ENCODE data around the gene ANP32B.
"Not testable (repeated sequence)": the region's sequence is repeated elsewhere in the genome, so short reads cannot be mapped to it uniquely, and the experiment has no call there.

The ANP32B gene

DNA sequence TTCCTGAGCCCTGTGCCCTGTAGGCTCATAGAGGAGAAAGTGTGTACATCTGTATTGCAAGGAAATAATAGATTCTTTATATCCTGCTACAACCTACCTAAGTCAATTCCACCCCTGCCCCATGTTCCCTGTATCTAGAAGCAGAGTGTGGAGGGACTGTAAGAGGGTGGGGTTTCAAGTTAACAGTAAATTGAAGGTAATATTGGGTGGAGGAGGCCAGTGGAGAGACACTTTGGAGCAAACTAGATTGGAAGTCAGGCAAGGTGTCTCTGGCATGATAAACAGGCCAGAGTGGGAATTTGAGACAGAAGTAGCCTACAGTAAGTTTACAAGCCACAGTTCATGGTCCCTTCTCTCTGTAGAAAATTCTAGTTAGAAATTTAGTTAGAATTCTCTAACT, 42.9 kb upstream of the ANP32B start:
- CTCF ChIA-PET: interaction anchor here (0.9 to 1.1 kb wide), 3 partner anchors 11 to 17 kb away, joined by 3 read pairs; partner anchors contain the start of gene TRMO
- POLR2A ChIA-PET: no interaction called here
- DNase-seq (ENCODE audit: extremely low spot score): no peak
- TF ChIP-seq, protein P1, sequence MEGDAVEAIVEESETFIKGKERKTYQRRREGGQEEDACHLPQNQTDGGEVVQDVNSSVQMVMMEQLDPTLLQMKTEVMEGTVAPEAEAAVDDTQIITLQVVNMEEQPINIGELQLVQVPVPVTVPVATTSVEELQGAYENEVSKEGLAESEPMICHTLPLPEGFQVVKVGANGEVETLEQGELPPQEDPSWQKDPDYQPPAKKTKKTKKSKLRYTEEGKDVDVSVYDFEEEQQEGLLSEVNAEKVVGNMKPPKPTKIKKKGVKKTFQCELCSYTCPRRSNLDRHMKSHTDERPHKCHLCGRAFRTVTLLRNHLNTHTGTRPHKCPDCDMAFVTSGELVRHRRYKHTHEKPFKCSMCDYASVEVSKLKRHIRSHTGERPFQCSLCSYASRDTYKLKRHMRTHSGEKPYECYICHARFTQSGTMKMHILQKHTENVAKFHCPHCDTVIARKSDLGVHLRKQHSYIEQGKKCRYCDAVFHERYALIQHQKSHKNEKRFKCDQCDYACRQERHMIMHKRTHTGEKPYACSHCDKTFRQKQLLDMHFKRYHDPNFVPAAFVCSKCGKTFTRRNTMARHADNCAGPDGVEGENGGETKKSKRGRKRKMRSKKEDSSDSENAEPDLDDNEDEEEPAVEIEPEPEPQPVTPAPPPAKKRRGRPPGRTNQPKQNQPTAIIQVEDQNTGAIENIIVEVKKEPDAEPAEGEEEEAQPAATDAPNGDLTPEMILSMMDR (IDR thresholded peaks at IDR 0.05; ENCODE audit: control extremely low read depth, extremely low read depth, low read depth, missing control alignments): no peak

DNA sequence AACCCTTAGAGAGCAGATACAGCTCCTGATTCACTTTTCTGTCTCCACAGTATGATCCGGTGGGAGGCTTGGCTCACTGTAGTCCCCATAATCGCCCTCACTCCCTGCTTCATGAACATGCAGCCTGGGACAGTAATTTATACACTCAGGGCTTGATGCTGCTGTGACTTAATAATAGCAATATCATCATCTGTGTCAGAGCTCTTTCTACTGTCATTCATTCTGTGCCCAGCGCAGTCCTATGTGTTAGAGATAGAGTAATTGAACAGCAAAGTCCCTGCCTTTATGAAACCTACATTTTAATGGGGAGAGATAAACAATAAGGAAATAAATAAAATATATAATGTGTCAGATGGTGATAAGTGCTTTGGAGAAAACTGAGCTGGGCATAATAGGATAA, 42.4 kb upstream of the ANP32B start:
- ChIA-PET CTCF (interaction anchor here (0.9 to 2.0 kb wide), 2 partner anchors 10 to 11 kb away, joined by 3 to 5 read pairs; no protein-coding TSS in a partner anchor), POLR2A (no interaction called here)
- no peak for DNase-seq (ENCODE audit: extremely low spot score)
- TF ChIP-seq, protein P1 (IDR thresholded peaks at IDR 0.05; ENCODE audit: control extremely low read depth, extremely low read depth, low read depth, missing control alignments): no peak

DNA sequence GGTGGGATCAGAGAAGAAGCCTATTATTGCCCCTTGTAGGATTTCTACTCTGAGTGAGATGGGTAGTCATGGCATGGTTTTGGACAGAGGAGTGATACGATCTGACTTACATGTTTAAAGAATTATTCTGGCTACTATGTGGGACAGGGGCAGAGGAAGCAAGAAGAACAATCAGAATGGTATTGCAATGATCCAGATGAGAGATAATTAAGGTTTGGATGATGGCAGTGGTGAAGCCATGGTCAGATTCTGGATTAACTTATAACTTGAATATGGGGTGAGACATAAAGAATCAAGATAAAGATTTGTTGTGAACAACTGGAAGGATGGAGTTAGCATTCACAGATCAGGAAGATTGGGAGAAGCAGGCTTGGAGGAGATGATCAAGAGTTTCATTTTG, 41.8 kb upstream of the ANP32B start:
- TF ChIP-seq, protein P1 (IDR thresholded peaks at IDR 0.05; ENCODE audit: control extremely low read depth, extremely low read depth, low read depth, missing control alignments): no peak
- no peak for DNase-seq (ENCODE audit: extremely low spot score)
- ChIA-PET CTCF (interaction anchor here (1.0 to 2.0 kb wide), 3 partner anchors 12 to 51 kb away, joined by 3 to 9 read pairs (median 5); no protein-coding TSS in a partner anchor), POLR2A (no interaction called here)

DNA sequence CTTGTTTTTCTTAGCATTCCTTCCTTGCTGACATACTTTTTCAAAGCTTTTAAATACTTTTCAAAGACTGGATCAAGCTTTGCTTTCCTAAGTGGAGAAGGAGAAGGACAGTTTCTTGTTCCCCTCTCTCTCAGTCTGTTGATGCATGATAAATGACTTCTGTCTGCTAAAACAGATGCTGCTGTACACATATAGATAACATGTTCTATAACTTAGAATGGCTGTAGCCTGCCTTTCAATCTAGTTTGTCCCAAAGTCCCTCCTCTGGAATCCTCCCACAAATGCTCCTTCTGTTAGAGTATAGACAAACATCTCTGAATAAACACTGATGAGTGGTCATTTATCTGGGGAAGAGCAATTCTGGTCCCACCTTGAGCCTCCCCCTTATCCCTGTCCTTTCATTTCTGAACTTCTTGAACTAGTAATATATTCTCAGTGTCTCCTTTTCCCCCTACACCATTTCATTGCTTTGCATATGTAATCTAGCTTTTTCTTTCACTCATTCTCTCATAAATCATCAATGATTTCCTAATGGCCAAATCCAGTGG, 39.8 kb upstream of the ANP32B start:
- DNase-seq (ENCODE audit: extremely low spot score): no peak
- POLR2A ChIA-PET: no interaction called here
- TF ChIP-seq, protein P1 (IDR thresholded peaks at IDR 0.05; ENCODE audit: control extremely low read depth, extremely low read depth, low read depth, missing control alignments): no peak
- CTCF ChIA-PET: interaction anchor here (1.1 to 2.0 kb wide), 7 partner anchors 10 to 474 kb away, joined by 3 to 9 read pairs (median 4); no protein-coding TSS in a partner anchor

DNA sequence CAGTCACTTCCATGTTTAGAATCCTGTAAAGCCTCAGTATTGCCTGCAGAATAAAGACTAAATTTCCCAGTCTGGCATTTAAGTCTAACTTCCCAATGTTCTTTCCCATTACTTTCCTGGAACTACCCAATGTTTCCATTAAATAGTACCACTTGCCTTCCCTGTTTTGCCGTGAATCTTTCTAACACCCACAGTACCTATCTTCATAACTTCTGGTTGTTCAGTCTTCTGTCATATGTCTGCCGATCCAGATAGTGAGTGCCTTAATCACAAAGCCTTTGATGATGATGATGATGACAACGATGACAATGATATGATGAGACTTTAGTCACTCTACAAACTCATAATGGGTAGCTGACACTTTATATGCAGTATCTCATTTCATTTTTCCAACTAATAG, 38.5 kb upstream of the ANP32B start:
- TF ChIP-seq, protein P1 (IDR thresholded peaks at IDR 0.05; ENCODE audit: control extremely low read depth, extremely low read depth, low read depth, missing control alignments): no peak
- POLR2A ChIA-PET: no interaction called here
- CTCF ChIA-PET: interaction anchor here (0.9 to 2.0 kb wide), 3 partner anchors 12 to 35 kb away, joined by 3 to 8 read pairs (median 3); no protein-coding TSS in a partner anchor

DNA sequence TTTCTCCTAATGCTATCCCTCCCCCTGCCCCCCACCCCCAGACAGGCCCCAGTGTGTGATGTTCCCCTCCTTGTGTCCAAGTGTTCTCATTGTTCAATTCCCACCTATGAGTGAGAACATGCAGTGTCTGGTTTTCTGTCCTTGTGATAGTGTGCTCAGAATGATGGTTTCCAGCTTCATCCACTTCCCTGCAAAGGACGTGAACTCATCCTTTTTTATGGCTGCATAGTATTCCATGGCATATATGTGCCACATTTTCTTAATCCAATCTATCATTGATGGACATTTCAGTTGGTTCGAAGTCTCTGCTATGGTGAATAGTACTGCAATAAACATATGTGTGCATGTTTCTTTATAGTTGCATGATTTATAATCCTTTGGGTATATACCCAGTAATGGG, 37.7 kb upstream of the ANP32B start:
- CTCF ChIA-PET: interaction anchor here (2.0 kb wide), 1 partner anchor 22 kb away, joined by 8 read pairs; no protein-coding TSS in a partner anchor
- DNase-seq (ENCODE audit: extremely low spot score); POLR2A ChIA-PET: not testable (repeated sequence)

More for the DNA sequence above, 38.5 kb upstream of the ANP32B start:
- no peak for DNase-seq (ENCODE audit: extremely low spot score)

DNA sequence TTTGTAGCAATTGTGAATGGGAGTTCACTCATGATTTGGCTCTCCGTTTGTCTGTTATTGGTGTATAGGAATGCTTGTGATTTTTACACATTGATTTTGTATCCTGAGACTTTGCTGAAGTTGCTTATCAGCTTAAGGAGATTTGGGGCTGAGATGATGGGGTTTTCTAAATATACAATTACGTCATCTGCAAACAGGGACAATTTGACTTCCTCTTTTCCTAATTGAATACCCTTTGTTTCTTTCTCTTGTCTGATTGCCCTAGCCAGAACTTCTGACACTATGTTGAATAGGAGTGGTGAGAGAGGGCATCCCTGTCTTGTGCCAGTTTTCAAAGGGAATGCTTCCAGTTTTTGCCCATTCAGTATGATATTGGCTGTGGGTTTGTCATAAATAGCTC, 36.0 kb upstream of the ANP32B start:
- POLR2A ChIA-PET: not testable (repeated sequence)

DNA sequence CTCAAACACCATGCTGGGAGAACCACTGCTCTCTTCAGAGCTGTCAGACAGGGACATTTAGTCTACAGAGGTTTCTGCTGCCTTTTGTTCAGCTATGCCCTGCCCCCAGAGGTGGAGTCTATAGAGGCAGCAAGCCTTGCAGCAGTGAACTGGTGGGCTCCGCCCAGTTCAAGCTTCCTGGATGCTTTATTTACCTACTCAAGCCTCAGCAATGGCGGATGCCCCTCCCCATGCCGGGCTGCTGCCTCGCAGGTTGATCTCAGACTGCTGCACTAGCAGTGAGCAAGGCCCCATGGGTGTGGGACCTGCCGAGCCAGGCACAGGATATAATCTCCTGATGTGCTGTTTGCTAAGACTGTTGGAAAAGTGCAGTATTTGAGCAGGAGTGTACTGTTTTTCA, 32.3 kb upstream of the ANP32B start:
- POLR2A ChIA-PET; DNase-seq (ENCODE audit: extremely low spot score): not testable (repeated sequence)
- CTCF ChIA-PET: interaction anchor here (1.1 to 2.5 kb wide), 4 partner anchors 10 to 32 kb away, joined by 3 to 16 read pairs (median 3); partner anchors contain the start of gene TRMO

More for the DNA sequence above, 36.0 kb upstream of the ANP32B start:
- CTCF ChIA-PET: interaction anchor here (1.1 kb wide), 1 partner anchor 57 kb away, joined by 3 read pairs; no protein-coding TSS in a partner anchor
- DNase-seq (ENCODE audit: extremely low spot score): not testable (repeated sequence)

Data from GM10248 (cell line).